Gastroesophageal sphincter (tissue), 4 donors: ENCODE results near the gene TFF3. TPM values are rescaled to one million over a fixed set of nuclear protein-coding genes. Genes with fewer than 3 reads are reported as not detected.

Experiments used
- ATAC-seq: fragments of 150-250 bp; one replicate; pipeline ENCODE4 v1.9.1; 2016; ENCODE audit warnings: mild to moderate bottlenecking, moderate library complexity
- H3K27ac ChIP-seq, 4 donors: fragments of 200-600 bp; sonication (generic) in 3 of 4; 1 replicate in 3 of 4; 2 replicates in 1 of 4; pipeline ENCODE4 v1.5.1; 2016 to 2019
- H3K27me3 ChIP-seq: fragments of 200-600 bp; sonication (generic); one replicate; pipeline ENCODE4 v1.5.1; 2019
- H3K36me3 ChIP-seq, 2 donors: fragments of 200-600 bp; sonication (generic); one replicate each; pipeline ENCODE4 v1.5.1; 2019; ENCODE audit warnings: control low read depth in 1 of 2
- H3K4me1 ChIP-seq, 3 donors: fragments of 200-600 bp; sonication (generic); 1 replicate in 2 of 3; 2 replicates in 1 of 3; pipeline ENCODE4 v1.5.1; 2016 to 2019; ENCODE audit warnings: control low read depth in 2 of 3
- H3K4me3 ChIP-seq, 2 donors: fragments of 200-600 bp; sonication (generic); one replicate each; pipeline ENCODE4 v1.5.1; 2019; ENCODE audit warnings: mild to moderate bottlenecking in 1 of 2, moderate library complexity in 1 of 2
- H3K9me3 ChIP-seq, 3 donors: fragments of 200-600 bp; sonication (generic); one replicate each; pipeline ENCODE4 v1.5.1; 2017 to 2019; ENCODE audit warnings: control low read depth in 2 of 3
- EP300 ChIP-seq: sonication (generic); formaldehyde crosslinking; IDR thresholded peaks from one replicate; pipeline ENCODE4 v1.6.1; 2017; ENCODE audit warnings: antibody characterized with exemption, mild to moderate bottlenecking
- POLR2A ChIP-seq, 2 donors: fragments of 450-650 bp; IDR thresholded peaks; one replicate each; pipeline ENCODE4 v1.6.1; 2017; ENCODE audit warnings: antibody characterized with exemption in 2 of 2, mild to moderate bottlenecking in 2 of 2, moderate library complexity in 1 of 2
- POLR2AphosphoS5 ChIP-seq: sonication (generic); formaldehyde crosslinking; IDR thresholded peaks from one replicate; pipeline ENCODE4 v1.6.1; 2017; ENCODE audit warnings: antibody characterized with exemption
- WGBS, 2 donors: methylation state at CpG; one replicate each; pipeline ENCODE4 v1.1.5; 2018; ENCODE audit warnings: low coverage in 1 of 2; 5-methylcytosine and 5-hydroxymethylcytosine counted together
- total RNA-seq, 4 donors: library from RNA; depleted of rRNA; stranded (reverse); fragments of >200 nt; gene quantifications; one replicate each; pipeline ENCODE4 v1.1.0, GENCODE V29; 2016
- TF ChIP-seq, protein P1 (sequence below), 4 experiments: fragments of 200-600 bp in 2 of 4; fragments of 450-650 bp in 2 of 4; sonication (generic) in 1 of 4; IDR thresholded peaks; one replicate each; pipeline ENCODE4 v1.5.1; 2017 to 2019; ENCODE audit warnings: antibody characterized with exemption in 4 of 4, mild to moderate bottlenecking in 2 of 4, moderate library complexity in 2 of 4

Gene TFF3
- total RNA-seq, 4 donors from 2014 or later = 6.4 to 18.2 (median 10.5) TPM

DNA sequence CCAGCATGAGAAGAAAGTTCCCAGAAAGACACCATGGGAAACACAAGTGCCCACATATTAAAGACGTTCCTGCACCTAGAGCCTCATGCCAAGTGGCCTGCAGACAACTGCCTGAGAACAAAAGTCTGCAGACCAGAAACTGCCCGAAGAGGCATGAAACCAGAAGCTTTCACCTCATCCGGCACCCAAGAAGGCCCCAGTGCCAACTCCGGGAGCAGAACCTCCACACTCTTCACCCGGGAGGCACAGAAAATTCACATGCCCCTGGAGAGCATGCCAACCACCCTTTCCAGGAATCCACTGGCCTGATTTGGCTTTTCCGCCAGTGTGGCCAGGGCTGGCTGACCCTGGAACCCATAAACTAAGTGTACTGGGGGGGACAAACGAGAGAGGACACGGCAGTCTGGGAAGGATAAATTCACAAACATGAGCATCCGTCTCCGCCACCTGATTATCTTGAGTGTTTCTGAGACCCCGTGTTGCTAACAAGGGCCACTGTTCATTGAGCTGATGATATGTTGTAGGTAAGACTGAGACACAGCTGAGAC, 28.8 kb upstream of the TFF3 start:
- peaks cover 26% of the 10 kb centered on the region for H3K27me3 ChIP-seq
- TF ChIP-seq POLR2A (IDR thresholded peaks at IDR 0.05) (no peak), EP300 (no peak), POLR2AphosphoS5 (no peak)
- TF ChIP-seq, protein P1, sequence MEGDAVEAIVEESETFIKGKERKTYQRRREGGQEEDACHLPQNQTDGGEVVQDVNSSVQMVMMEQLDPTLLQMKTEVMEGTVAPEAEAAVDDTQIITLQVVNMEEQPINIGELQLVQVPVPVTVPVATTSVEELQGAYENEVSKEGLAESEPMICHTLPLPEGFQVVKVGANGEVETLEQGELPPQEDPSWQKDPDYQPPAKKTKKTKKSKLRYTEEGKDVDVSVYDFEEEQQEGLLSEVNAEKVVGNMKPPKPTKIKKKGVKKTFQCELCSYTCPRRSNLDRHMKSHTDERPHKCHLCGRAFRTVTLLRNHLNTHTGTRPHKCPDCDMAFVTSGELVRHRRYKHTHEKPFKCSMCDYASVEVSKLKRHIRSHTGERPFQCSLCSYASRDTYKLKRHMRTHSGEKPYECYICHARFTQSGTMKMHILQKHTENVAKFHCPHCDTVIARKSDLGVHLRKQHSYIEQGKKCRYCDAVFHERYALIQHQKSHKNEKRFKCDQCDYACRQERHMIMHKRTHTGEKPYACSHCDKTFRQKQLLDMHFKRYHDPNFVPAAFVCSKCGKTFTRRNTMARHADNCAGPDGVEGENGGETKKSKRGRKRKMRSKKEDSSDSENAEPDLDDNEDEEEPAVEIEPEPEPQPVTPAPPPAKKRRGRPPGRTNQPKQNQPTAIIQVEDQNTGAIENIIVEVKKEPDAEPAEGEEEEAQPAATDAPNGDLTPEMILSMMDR (IDR thresholded peaks at IDR 0.05) = no peak
- 70 to 91% methylated on average over 4 to 9 of the region's 11 CpGs for WGBS, 2 donors
- H3K4me3 ChIP-seq = no peak overlapping the region
- H3K27ac ChIP-seq = no peak overlapping the region
- no peaks in the 10 kb centered on the region for H3K36me3 ChIP-seq
- no peaks in the 10 kb centered on the region for H3K4me1 ChIP-seq
- H3K9me3 ChIP-seq = no peaks in the 10 kb centered on the region
- ATAC-seq = no peak

- 76% methylated on average over 5 of the region's 6 CpGs; no CpG with 5 or more reads in 1 of the 2 donors for WGBS, 2 donors
- no peak for ATAC-seq
- H3K9me3 ChIP-seq = no peaks in the 10 kb centered on the region
- H3K4me3 ChIP-seq = no peak overlapping the region
- H3K27ac ChIP-seq = no peak overlapping the region
- no peaks in the 10 kb centered on the region for H3K36me3 ChIP-seq
- H3K27me3 ChIP-seq = peaks cover 21% of the 10 kb centered on the region
- H3K4me1 ChIP-seq = no peaks in the 10 kb centered on the region
- TF ChIP-seq POLR2AphosphoS5 (no peak), EP300 (no peak), POLR2A (IDR thresholded peaks at IDR 0.05) (no peak)
- TF ChIP-seq, protein P1 (IDR thresholded peaks at IDR 0.05) = no peak
Observed at GRCh38 chr21:42343556-42343955, 28.3 kb upstream of the TFF3 start.

GRCh38 chr21:42343101-42343500, 27.9 kb upstream of the TFF3 start:
- H3K27me3 ChIP-seq = peaks cover 17% of the 10 kb centered on the region
- no peaks in the 10 kb centered on the region for H3K9me3 ChIP-seq
- no peak for ATAC-seq
- H3K4me1 ChIP-seq = peaks cover 0 to 5% (median 0%) of the 10 kb centered on the region in 3 donors
- 77% methylated on average over 6 of the region's 10 CpGs; no CpG with 5 or more reads in 1 of the 2 donors for WGBS, 2 donors
- H3K27ac ChIP-seq = no peak overlapping the region
- H3K4me3 ChIP-seq = no peak overlapping the region
- TF ChIP-seq, protein P1 (IDR thresholded peaks at IDR 0.05) = no peak
- TF ChIP-seq POLR2A (IDR thresholded peaks at IDR 0.05) (no peak), EP300 (no peak), POLR2AphosphoS5 (no peak)
- no peaks in the 10 kb centered on the region for H3K36me3 ChIP-seq

DNA sequence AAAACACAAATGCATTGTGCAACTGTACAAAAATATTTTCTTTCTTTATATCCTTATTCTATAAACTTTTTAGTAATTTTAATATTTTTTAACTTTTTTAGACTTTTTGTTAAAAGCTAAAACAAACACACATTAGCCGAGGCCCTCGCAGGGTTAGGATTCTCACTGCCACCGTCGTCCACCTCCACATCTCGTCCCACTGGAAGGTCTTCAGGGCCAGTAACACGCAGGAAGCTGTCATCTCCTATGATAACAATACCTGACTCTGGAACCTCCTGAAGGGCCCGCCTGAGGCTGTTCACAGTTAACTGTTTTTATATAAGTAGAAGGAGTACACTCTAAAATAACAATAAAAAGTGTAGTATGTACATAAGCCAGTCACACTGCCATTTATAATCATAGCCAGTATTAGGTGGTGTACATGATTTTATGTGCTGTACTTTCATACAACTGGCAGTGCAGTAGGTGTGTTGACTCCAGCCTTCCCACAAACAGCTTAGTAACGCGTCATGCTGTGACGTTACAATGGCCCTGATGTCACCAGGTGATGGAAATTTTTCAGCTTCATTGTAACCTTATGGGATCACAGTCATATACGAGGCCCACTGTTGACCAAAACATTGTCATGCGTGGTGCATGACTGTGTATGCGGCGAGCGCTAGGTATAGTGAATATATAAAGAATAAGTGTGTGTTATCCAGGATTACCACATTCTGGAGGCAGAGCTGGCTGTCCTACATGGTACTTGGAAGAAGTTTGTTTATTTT, 26.8 kb upstream of the TFF3 start:
- WGBS, 2 donors = 86 to 100% methylated on average over 6 to 15 of the region's 15 CpGs
- Histone ChIP-seq H3K9me3 (no peaks in the 10 kb centered on the region), H3K4me1 (peaks cover 0 to 13% (median 0%) of the 10 kb centered on the region in 3 donors), H3K27me3 (peaks cover 5% of the 10 kb centered on the region), H3K4me3 (no peak overlapping the region), H3K27ac (no peak overlapping the region), H3K36me3 (no peaks in the 10 kb centered on the region)
- ATAC-seq = no peak
- TF ChIP-seq POLR2AphosphoS5 (no peak), EP300 (no peak), POLR2A (IDR thresholded peaks at IDR 0.05) (no peak)
- TF ChIP-seq, protein P1 (IDR thresholded peaks at IDR 0.05) = no peak
